WTC11 (cell line): ENCODE results near the gene NR4A3. TPM values are rescaled to one million over a fixed set of nuclear protein-coding genes. Genes with fewer than 3 reads are reported as not detected.

Source experiments
- ATAC-seq: fragments of 200-7000 bp; cut with Tn5 transposase; 2 replicates; pipeline ENCODE4 v1.10.0; 2021; ENCODE audit warnings: mild to moderate bottlenecking, moderate library complexity
- CTCF ChIA-PET: fragments of 300-600 bp; sonication (Branson Sonifier 250); formaldehyde crosslinking; loops from one replicate; lab custom pipeline; 2021; ENCODE audit warnings: antibody characterized with exemption; lab: Charles Lee
- POLR2A ChIA-PET: fragments of 350-600 bp; sonication (Branson Sonifier 250); formaldehyde crosslinking; loops from one replicate; lab custom pipeline; 2021; ENCODE audit warnings: antibody characterized with exemption; lab: Charles Lee
- DNase-seq: peaks from one replicate; pipeline ENCODE4 v3.0.0; 2021; ENCODE audit warnings: low spot score
- H3K27ac Mint-ChIP-seq: 2 replicates; pipeline ENCODE4 v1.8.0; 2021; ENCODE audit warnings: mixed read lengths
- H3K27me3 Mint-ChIP-seq: 2 replicates; pipeline ENCODE4 v1.8.0; 2021; ENCODE audit warnings: low read depth, mild to moderate bottlenecking, moderate library complexity, mixed read lengths
- H3K36me3 Mint-ChIP-seq: 2 replicates; pipeline ENCODE4 v1.8.0; 2021; ENCODE audit warnings: mixed read lengths
- H3K4me1 Mint-ChIP-seq: 2 replicates; pipeline ENCODE4 v1.8.0; 2022; ENCODE audit warnings: mixed read lengths
- H3K4me3 Mint-ChIP-seq: 2 replicates; pipeline ENCODE4 v1.8.0; 2021; ENCODE audit warnings: mild to moderate bottlenecking, moderate library complexity, mixed read lengths
- H3K9me3 Mint-ChIP-seq: 2 replicates; pipeline ENCODE4 v1.8.0; 2021; ENCODE audit warnings: mixed read lengths
- AFF4 ChIP-seq: sonication (generic); formaldehyde crosslinking; IDR thresholded peaks from 2 replicates; pipeline ENCODE4 v1.8.1; 2023; ENCODE audit warnings: mild to moderate bottlenecking, missing genetic modification reagents, borderline replicate concordance
- ATF2 ChIP-seq: sonication (generic); formaldehyde crosslinking; IDR thresholded peaks from 2 replicates; pipeline ENCODE4 v1.8.1; 2022; ENCODE audit warnings: low read depth, missing genetic modification reagents, borderline replicate concordance
- ATF3 ChIP-seq: sonication (generic); formaldehyde crosslinking; conservative IDR thresholded peaks from 2 replicates; pipeline ENCODE4 v1.8.1; 2022; ENCODE audit warnings: mild to moderate bottlenecking, missing genetic modification reagents
- E2F1 ChIP-seq: sonication (generic); formaldehyde crosslinking; IDR thresholded peaks from 2 replicates; pipeline ENCODE4 v1.8.0; 2022; ENCODE audit warnings: mild to moderate bottlenecking, missing genetic modification reagents
- EMX1 ChIP-seq: fragments of 250-450 bp; sonication (Bioruptor Pico); IDR thresholded peaks from 2 replicates; pipeline ENCODE4 v1.8.0; 2021; ENCODE audit warnings: mild to moderate bottlenecking
- GABPB1 ChIP-seq: sonication (generic); formaldehyde crosslinking; IDR thresholded peaks from 2 replicates; pipeline ENCODE4 v1.8.1; 2023; ENCODE audit warnings: mild to moderate bottlenecking, missing genetic modification reagents
- IRF2 ChIP-seq: sonication (generic); formaldehyde crosslinking; IDR thresholded peaks from 2 replicates; pipeline ENCODE4 v1.8.0; 2022; ENCODE audit warnings: low read depth, missing genetic modification reagents, borderline replicate concordance
- NFYB ChIP-seq: sonication (generic); formaldehyde crosslinking; conservative IDR thresholded peaks from 2 replicates; pipeline ENCODE4 v1.8.0; 2022; ENCODE audit warnings: low read depth, missing genetic modification reagents
- NR2C2 ChIP-seq: sonication (generic); formaldehyde crosslinking; IDR thresholded peaks from 2 replicates; pipeline ENCODE4 v1.8.0; 2022; ENCODE audit warnings: mild to moderate bottlenecking, missing genetic modification reagents
- PRRX2 ChIP-seq: fragments of 250-450 bp; sonication (Bioruptor Pico); IDR thresholded peaks from 2 replicates; pipeline ENCODE4 v1.8.0; 2021; ENCODE audit warnings: mild to moderate bottlenecking
- STAT6 ChIP-seq: sonication (generic); formaldehyde crosslinking; conservative IDR thresholded peaks from 2 replicates; pipeline ENCODE4 v1.8.1; 2023; ENCODE audit warnings: mild to moderate bottlenecking, low read depth, missing genetic modification reagents, moderate library complexity
- TEAD4 ChIP-seq: sonication (generic); formaldehyde crosslinking; IDR thresholded peaks from 2 replicates; pipeline ENCODE4 v1.8.0; 2022; ENCODE audit warnings: mild to moderate bottlenecking, missing genetic modification reagents
- TP53 ChIP-seq: sonication (generic); formaldehyde crosslinking; IDR thresholded peaks from 2 replicates; pipeline ENCODE4 v1.8.1; 2023; ENCODE audit warnings: mild to moderate bottlenecking, missing genetic modification reagents
- USF1 ChIP-seq: sonication (generic); formaldehyde crosslinking; IDR thresholded peaks from 2 replicates; pipeline ENCODE4 v1.8.0; 2022; ENCODE audit warnings: mild to moderate bottlenecking, missing genetic modification reagents
- USF2 ChIP-seq: sonication (generic); formaldehyde crosslinking; IDR thresholded peaks from 2 replicates; pipeline ENCODE4 v1.8.1; 2023; ENCODE audit warnings: mild to moderate bottlenecking, missing genetic modification reagents, moderate library complexity
- ZBTB21 ChIP-seq: sonication (generic); formaldehyde crosslinking; IDR thresholded peaks from 2 replicates; pipeline ENCODE4 v1.8.1; 2023; ENCODE audit warnings: mild to moderate bottlenecking, missing genetic modification reagents, borderline replicate concordance
- ZMAT4 ChIP-seq: fragments of 250-450 bp; sonication (Bioruptor Pico); IDR thresholded peaks from 2 replicates; pipeline ENCODE4 v1.9.0; 2021; ENCODE audit warnings: mild to moderate bottlenecking
- ZNF219 ChIP-seq: sonication (generic); formaldehyde crosslinking; IDR thresholded peaks from 2 replicates; pipeline ENCODE4 v1.8.0; 2023; ENCODE audit warnings: missing genetic modification reagents, mild to moderate bottlenecking, borderline replicate concordance
- ZNF423 ChIP-seq: fragments of 250-450 bp; sonication (Bioruptor Pico); IDR thresholded peaks from 2 replicates; pipeline ENCODE4 v2.1.2; 2022; ENCODE audit warnings: mild to moderate bottlenecking, moderate library complexity
- total RNA-seq: library from RNA; stranded (reverse); gene quantifications from 3 replicates; pipeline ENCODE4 v1.2.3, GENCODE V29; 2021

The NR4A3 gene
- total RNA-seq, 1 experiment from 2014 or later = 0.57 TPM

- Mint-ChIP-seq H3K27ac (no peak overlapping the region), H3K36me3 (no peaks in the 10 kb centered on the region), H3K4me3 (no peak overlapping the region), H3K4me1 (peaks cover 58% of the 10 kb centered on the region), H3K9me3 (no peaks in the 10 kb centered on the region), H3K27me3 (no peaks in the 10 kb centered on the region)
- DNase-seq = no peak
- ChIA-PET POLR2A (no interaction called here), CTCF (no interaction called here)
- ATAC-seq = no peak
- TF ChIP-seq ATF3 (no peak), ZBTB21 (CRISPR knock-in tag) (no peak), E2F1 (CRISPR knock-in tag) (no peak), USF1 (no peak), EMX1 (CRISPR knock-in tag) (no peak), GABPB1 (CRISPR knock-in tag) (no peak)
These were observed 13.2 kb upstream of the NR4A3 start for GRCh38 chr9:99808454-99808853.

GRCh38 chr9:99809586-99810319 is 11.9 kb upstream of the NR4A3 start:
- POLR2A ChIA-PET = interaction anchor here (0.7 kb wide), 1 partner anchor 381 kb away, joined by 4 read pairs; no protein-coding TSS in a partner anchor
- DNase-seq = no peak
- Mint-ChIP-seq H3K4me3 (no peak overlapping the region), H3K4me1 (peaks cover 71% of the 10 kb centered on the region), H3K36me3 (no peaks in the 10 kb centered on the region), H3K27ac (no peak overlapping the region), H3K27me3 (no peaks in the 10 kb centered on the region), H3K9me3 (no peaks in the 10 kb centered on the region)
- CTCF ChIA-PET = no interaction called here
- TF ChIP-seq ZMAT4 (CRISPR knock-in tag) = no peak
- no peak for TF ChIP-seq TP53 (CRISPR knock-in tag)
- no peak for TF ChIP-seq IRF2 (CRISPR knock-in tag)
- peak; percentile 50 for ATAC-seq

GRCh38 chr9:99811172-99811571 is 10.5 kb upstream of the NR4A3 start:
- ChIA-PET POLR2A (no interaction called here), CTCF (interaction anchor here (1.8 kb wide), 1 partner anchor 14 kb away, joined by 10 read pairs; no protein-coding TSS in a partner anchor)
- DNase-seq (no peak), ATAC-seq (no peak)
- H3K4me1 Mint-ChIP-seq = peaks cover 78% of the 10 kb centered on the region
- H3K4me3 Mint-ChIP-seq = peak overlapping the region; percentile 12; the same call in 1 of the 2 replicates
- no peaks in the 10 kb centered on the region for H3K36me3 Mint-ChIP-seq
- no peak overlapping the region for H3K27ac Mint-ChIP-seq
- no peaks in the 10 kb centered on the region for H3K9me3 Mint-ChIP-seq
- no peaks in the 10 kb centered on the region for H3K27me3 Mint-ChIP-seq
- TF ChIP-seq ZNF219 (CRISPR knock-in tag) (no peak), AFF4 (CRISPR knock-in tag) (no peak), ZNF423 (CRISPR knock-in tag) (no peak), USF2 (CRISPR knock-in tag) (no peak), NR2C2 (CRISPR knock-in tag) (no peak), STAT6 (CRISPR knock-in tag) (no peak), NFYB (CRISPR knock-in tag) (no peak), ATF2 (CRISPR knock-in tag) (no peak), TEAD4 (CRISPR knock-in tag) (no peak), PRRX2 (CRISPR knock-in tag) (no peak)
